ENCODE measurements around the gene INTS14. TPM values are rescaled to one million over a fixed set of nuclear protein-coding genes. Genes with fewer than 3 reads are reported as not detected.

Gene INTS14
- 49.0 to 50.8 TPM (median 49.0 TPM) in 3 replicates for total RNA-seq

GRCh38 chr15:65610871-65611718 is at the start of gene INTS14:
Gene INTS14 (minus strand): TSS chr15:65611131. CDS start chr15:65607380, 3,751 bp downstream.
- Mint-ChIP-seq H3K36me3 (peaks cover 3% of the 10 kb centered on the region), H3K4me3 (peak within 1 kb of the TSS; percentile 93), H3K4me1 (peaks cover 23% of the 10 kb centered on the region), H3K27me3 (ENCODE audit: low read depth) (no peaks in the 10 kb centered on the region), H3K27ac (peak within 1 kb of the TSS; percentile 98), H3K9me3 (no peaks in the 10 kb centered on the region)
- DNase-seq (ENCODE audit: low spot score in 2 of 2, unreplicated experiment in 2 of 2), result peak; percentile 95 to 98
- TF ChIP-seq CTCF (IDR thresholded peaks at IDR 0.05; ENCODE audit: unreplicated experiment), result peak; percentile 77

- TF ChIP-seq CTCF (IDR thresholded peaks at IDR 0.05; ENCODE audit: unreplicated experiment), result no peak
- H3K9me3 Mint-ChIP-seq, result no peaks in the 10 kb centered on the region
- no peak for DNase-seq (ENCODE audit: low spot score in 2 of 2, unreplicated experiment in 2 of 2)
- H3K4me1 Mint-ChIP-seq, result no peaks in the 10 kb centered on the region
- H3K4me3 Mint-ChIP-seq, result no peak overlapping the region
- no peaks in the 10 kb centered on the region for H3K27me3 Mint-ChIP-seq (ENCODE audit: low read depth)
- peaks cover 6% of the 10 kb centered on the region for H3K36me3 Mint-ChIP-seq
- peak overlapping the region; percentile 53 for H3K27ac Mint-ChIP-seq
Measured at GRCh38 chr15:65659502-65660052, 48.6 kb upstream of the INTS14 start.

- TF ChIP-seq CTCF (IDR thresholded peaks at IDR 0.05; ENCODE audit: unreplicated experiment), result no peak
- Mint-ChIP-seq H3K4me3 (no peak overlapping the region), H3K9me3 (no peaks in the 10 kb centered on the region), H3K36me3 (peaks cover 18% of the 10 kb centered on the region), H3K4me1 (no peaks in the 10 kb centered on the region), H3K27me3 (ENCODE audit: low read depth) (no peaks in the 10 kb centered on the region), H3K27ac (no peak overlapping the region)
- no peak for DNase-seq (ENCODE audit: low spot score in 2 of 2, unreplicated experiment in 2 of 2)
Measured at GRCh38 chr15:65655457-65655856, 44.5 kb upstream of the INTS14 start.

GRCh38 chr15:65655026-65655425 is 44.1 kb upstream of the INTS14 start:
- no peak for TF ChIP-seq CTCF (IDR thresholded peaks at IDR 0.05; ENCODE audit: unreplicated experiment)

GRCh38 chr15:65653801-65654521 is 43.0 kb upstream of the INTS14 start:
- H3K27me3 Mint-ChIP-seq (ENCODE audit: low read depth), result no peaks in the 10 kb centered on the region
- peaks cover 25% of the 10 kb centered on the region for H3K36me3 Mint-ChIP-seq
- no peak overlapping the region for H3K27ac Mint-ChIP-seq
- H3K4me1 Mint-ChIP-seq, result no peaks in the 10 kb centered on the region
- H3K9me3 Mint-ChIP-seq, result no peaks in the 10 kb centered on the region
- TF ChIP-seq CTCF (IDR thresholded peaks at IDR 0.05; ENCODE audit: unreplicated experiment), result no peak
- no peak for DNase-seq (ENCODE audit: low spot score in 2 of 2, unreplicated experiment in 2 of 2)
- H3K4me3 Mint-ChIP-seq, result no peak overlapping the region

More at GRCh38 chr15:65655026-65655425, 44.1 kb upstream of the INTS14 start:
- H3K9me3 Mint-ChIP-seq, result no peaks in the 10 kb centered on the region
- H3K4me1 Mint-ChIP-seq, result no peaks in the 10 kb centered on the region
- no peak for DNase-seq (ENCODE audit: low spot score in 2 of 2, unreplicated experiment in 2 of 2)
- no peak overlapping the region for H3K4me3 Mint-ChIP-seq
- H3K27ac Mint-ChIP-seq, result no peak overlapping the region
- no peaks in the 10 kb centered on the region for H3K27me3 Mint-ChIP-seq (ENCODE audit: low read depth)
- H3K36me3 Mint-ChIP-seq, result peaks cover 22% of the 10 kb centered on the region
